ENCODE measurements around the gene BTN1A1.

GRCh38 chr6:26537160-26537845 lies 37.2 kb downstream of the BTN1A1 start:
- TF ChIP-seq TAF1 (IDR thresholded peaks at IDR 0.05; ENCODE audit: low read depth, low read length) (no peak), POLR2A (IDR thresholded peaks at IDR 0.05; ENCODE audit: low read depth, low read length) (no peak), POLR2AphosphoS5 (IDR thresholded peaks at IDR 0.05; ENCODE audit: low read depth, low read length) (no peak), SPI1 (IDR thresholded peaks at IDR 0.05; ENCODE audit: low read depth, low read length) (no peak)
